C4-2B (cell line): ENCODE measurements around the gene SNX7.

Source experiments
- CTCF ChIP-seq: fragments of 450-650 bp; conservative IDR thresholded peaks from 2 replicates; pipeline ENCODE4 v1.5.1; 2017; ENCODE audit warnings: mild to moderate bottlenecking
- ZFX ChIP-seq: fragments of 450-650 bp; IDR thresholded peaks from 2 replicates; pipeline ENCODE4 v1.6.1; 2017

- no peak for TF ChIP-seq CTCF
- TF ChIP-seq ZFX = no peak
Measured at GRCh38 chr1:98739762-98740161, 78.2 kb downstream of the SNX7 start.
